Caco-2 (cell line): Measurements from ENCODE around the gene TXNRD1. TPM values are rescaled to one million over a fixed set of nuclear protein-coding genes. Genes with fewer than 3 reads are reported as not detected.

Source experiments
- BruUV-seq: library from RNA; stranded (reverse); fragments of 400-500 nt; replicated peaks from 2 replicates; lab custom pipeline; 2021; lab: Mats Ljungman, UMichigan
- CTCF ChIA-PET: fragments of 300-600 bp; sonication (Branson Sonifier 250); formaldehyde crosslinking; loops from one replicate; lab custom pipeline; 2022; ENCODE audit warnings: antibody characterized with exemption; lab: Charles Lee
- POLR2A ChIA-PET: fragments of 300-600 bp; sonication (Branson Sonifier 250); formaldehyde crosslinking; loops from one replicate; lab custom pipeline; 2022; ENCODE audit warnings: antibody characterized with exemption; lab: Charles Lee
- DNase-seq, 2 experiments: peaks; one replicate each; pipeline versions ENCODE4 v3.0.0 to v3.0.0-alpha.2; 2020 to 2022
- H3K27me3 ChIP-seq: replicated peaks from 2 replicates; pipeline ENCODE4 v1.6.0; 2011; ENCODE audit warnings: low read length; ENCODE audit not compliant: control insufficient read depth, insufficient read depth
- H3K36me3 ChIP-seq: 2 replicates; pipeline ENCODE4 v1.5.1; 2011; ENCODE audit warnings: low read length; ENCODE audit not compliant: control insufficient read depth, insufficient read depth
- H3K4me1 ChIP-seq: fragments of 250-450 bp; sonication (Bioruptor Pico); 2 replicates; pipeline ENCODE4 v1.5.1; 2020; ENCODE audit warnings: mild to moderate bottlenecking
- H3K4me3 ChIP-seq: 2 replicates; pipeline ENCODE4 v1.5.1; 2011; ENCODE audit warnings: low read depth, mild to moderate bottlenecking, control low read depth, low read length
- H3K9me3 ChIP-seq: fragments of 250-450 bp; sonication (Bioruptor Pico); 2 replicates; pipeline ENCODE4 v1.5.1; 2020; ENCODE audit warnings: mild to moderate bottlenecking, moderate library complexity
- H3K27ac Mint-ChIP-seq: one replicate; pipeline ENCODE4 v1.8.0; 2022; ENCODE audit warnings: mixed read lengths; ENCODE audit not compliant: unreplicated experiment
- H3K27me3 Mint-ChIP-seq: one replicate; pipeline ENCODE4 v1.8.0; 2022; ENCODE audit warnings: mixed read lengths; ENCODE audit not compliant: insufficient read depth, unreplicated experiment
- H3K36me3 Mint-ChIP-seq: one replicate; pipeline ENCODE4 v1.8.0; 2022; ENCODE audit warnings: mild to moderate bottlenecking, mixed read lengths; ENCODE audit not compliant: insufficient read depth, unreplicated experiment
- H3K4me1 Mint-ChIP-seq: one replicate; pipeline ENCODE4 v1.8.0; 2022; ENCODE audit warnings: low read depth, mixed read lengths; ENCODE audit not compliant: unreplicated experiment
- H3K4me3 Mint-ChIP-seq: one replicate; pipeline ENCODE4 v1.8.0; 2022; ENCODE audit warnings: mild to moderate bottlenecking, moderate library complexity, mixed read lengths; ENCODE audit not compliant: unreplicated experiment
- H3K9me3 Mint-ChIP-seq: one replicate; pipeline ENCODE4 v1.8.0; 2022; ENCODE audit warnings: mixed read lengths; ENCODE audit not compliant: unreplicated experiment
- intact Hi-C: fragments of 100-400 bp; cut with micrococcal nuclease; formaldehyde crosslinking; loops from one replicate; pipeline ENCODE4 v1.10.0; 2022; ENCODE audit not compliant: unreplicated experiment
- total RNA-seq: library from RNA; stranded (reverse); gene quantifications from 2 replicates; pipeline ENCODE4 v1.2.3, GENCODE V29; 2022
- TF ChIP-seq, protein P1 (sequence below), 2 experiments: fragments of 200-600 bp in 1 of 2; IDR thresholded peaks; 1 replicate in 1 of 2; 2 replicates in 1 of 2; pipeline versions ENCODE4 v1.5.1 to v1.8.0; 2011 to 2022; ENCODE audit warnings: antibody characterized with exemption in 1 of 2, control low read depth in 1 of 2, inconsistent platforms in 1 of 2, low read depth in 1 of 2, low read length in 1 of 2, mild to moderate bottlenecking in 1 of 2, moderate library complexity in 1 of 2; ENCODE audit not compliant: insufficient read depth in 1 of 2, severe bottlenecking in 1 of 2, unreplicated experiment in 1 of 2

The TXNRD1 gene
- total RNA-seq, 1 experiment from 2014 or later = 115 TPM

DNA sequence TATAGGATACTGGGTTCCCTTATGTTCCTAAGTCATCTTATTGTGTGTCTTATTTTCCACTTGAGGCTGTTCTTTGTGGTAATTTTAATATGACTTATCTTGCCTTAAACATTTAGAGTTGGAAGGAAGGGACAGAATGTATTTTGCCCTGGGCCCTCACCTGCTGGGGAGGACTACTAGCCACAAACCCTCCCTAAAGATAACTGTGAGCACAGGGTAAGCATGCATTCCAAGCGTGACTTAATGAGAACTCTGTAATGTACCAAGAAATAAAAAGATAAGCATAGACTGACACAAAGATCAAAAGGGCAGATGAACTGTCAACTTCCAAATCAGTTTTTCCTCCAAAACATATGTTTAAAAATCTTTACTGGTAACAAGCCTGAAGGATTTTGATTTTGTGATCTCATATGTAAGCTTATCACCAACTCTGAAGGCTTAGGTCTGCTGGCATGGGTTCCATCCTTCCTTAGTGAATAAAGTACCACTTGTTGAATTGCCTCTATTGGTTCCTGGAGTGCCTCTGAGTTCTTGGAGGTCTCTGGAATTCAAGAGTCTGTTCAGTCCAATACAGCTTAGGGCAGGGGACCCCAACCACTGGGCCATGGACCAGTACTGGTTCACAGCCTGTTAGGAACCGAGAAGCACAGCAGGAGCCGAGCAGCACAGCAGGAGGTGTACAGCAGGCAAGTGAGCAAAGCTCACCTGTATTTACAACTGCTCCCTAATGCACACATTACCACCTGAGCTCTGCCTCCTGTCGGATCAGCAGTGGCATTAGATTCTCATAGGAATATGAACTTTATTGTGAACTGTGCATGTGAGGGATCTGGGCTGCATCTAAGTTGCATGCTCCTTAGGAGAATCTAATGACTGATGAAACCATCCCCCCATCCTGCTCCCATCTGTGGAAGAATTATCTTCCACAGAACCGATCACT, 47.8 kb upstream of the TXNRD1 start:
- Mint-ChIP-seq H3K4me1 (no peaks in the 10 kb centered on the region), H3K4me3 (no peak overlapping the region), H3K36me3 (no peaks in the 10 kb centered on the region), H3K27me3 (no peaks in the 10 kb centered on the region), H3K9me3 (no peaks in the 10 kb centered on the region), H3K27ac (no peak overlapping the region)
- H3K36me3 ChIP-seq = no peaks in the 10 kb centered on the region
- H3K4me1 ChIP-seq = no peaks in the 10 kb centered on the region
- BruUV-seq = no TSS peak
- CTCF ChIA-PET = no interaction called here
- no peaks in the 10 kb centered on the region for H3K9me3 ChIP-seq
- TF ChIP-seq, protein P1, sequence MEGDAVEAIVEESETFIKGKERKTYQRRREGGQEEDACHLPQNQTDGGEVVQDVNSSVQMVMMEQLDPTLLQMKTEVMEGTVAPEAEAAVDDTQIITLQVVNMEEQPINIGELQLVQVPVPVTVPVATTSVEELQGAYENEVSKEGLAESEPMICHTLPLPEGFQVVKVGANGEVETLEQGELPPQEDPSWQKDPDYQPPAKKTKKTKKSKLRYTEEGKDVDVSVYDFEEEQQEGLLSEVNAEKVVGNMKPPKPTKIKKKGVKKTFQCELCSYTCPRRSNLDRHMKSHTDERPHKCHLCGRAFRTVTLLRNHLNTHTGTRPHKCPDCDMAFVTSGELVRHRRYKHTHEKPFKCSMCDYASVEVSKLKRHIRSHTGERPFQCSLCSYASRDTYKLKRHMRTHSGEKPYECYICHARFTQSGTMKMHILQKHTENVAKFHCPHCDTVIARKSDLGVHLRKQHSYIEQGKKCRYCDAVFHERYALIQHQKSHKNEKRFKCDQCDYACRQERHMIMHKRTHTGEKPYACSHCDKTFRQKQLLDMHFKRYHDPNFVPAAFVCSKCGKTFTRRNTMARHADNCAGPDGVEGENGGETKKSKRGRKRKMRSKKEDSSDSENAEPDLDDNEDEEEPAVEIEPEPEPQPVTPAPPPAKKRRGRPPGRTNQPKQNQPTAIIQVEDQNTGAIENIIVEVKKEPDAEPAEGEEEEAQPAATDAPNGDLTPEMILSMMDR (IDR thresholded peaks at IDR 0.05; ENCODE audit: insufficient read depth in 1 of 2, low read depth in 1 of 2, low read length in 1 of 2, severe bottlenecking in 1 of 2, unreplicated experiment in 1 of 2) = no peak
- POLR2A ChIA-PET = no interaction called here
- no peak overlapping the region for H3K4me3 ChIP-seq
- DNase-seq = no peak
- no peaks in the 10 kb centered on the region for H3K27me3 ChIP-seq
- intact Hi-C loops = no loop called here

DNA sequence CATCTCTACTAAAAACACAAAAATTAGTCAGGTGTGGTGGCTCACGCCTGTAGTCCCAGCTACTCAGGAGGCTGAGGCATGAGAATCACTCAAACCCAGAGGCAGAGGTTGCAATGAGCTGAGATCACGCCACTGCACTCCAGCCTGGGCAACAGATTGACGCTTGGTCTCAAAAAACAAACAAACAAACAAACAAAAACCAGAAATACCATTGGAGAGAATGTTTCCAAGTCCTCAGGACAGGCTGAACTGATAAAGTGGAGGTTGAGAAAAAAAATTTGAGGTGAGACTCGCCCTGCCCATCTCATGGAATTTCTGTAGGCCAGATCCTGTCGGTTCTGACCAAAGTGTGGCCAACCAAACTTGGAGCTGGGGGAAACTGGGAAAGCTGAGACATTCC, 47.0 kb upstream of the TXNRD1 start:
- no TSS peak for BruUV-seq
- Histone ChIP-seq H3K27me3 (no peaks in the 10 kb centered on the region), H3K9me3 (no peaks in the 10 kb centered on the region), H3K4me3 (no peak overlapping the region), H3K4me1 (no peaks in the 10 kb centered on the region), H3K36me3 (no peaks in the 10 kb centered on the region)
- Mint-ChIP-seq H3K27me3 (no peaks in the 10 kb centered on the region), H3K4me1 (no peaks in the 10 kb centered on the region), H3K4me3 (no peak overlapping the region), H3K27ac (no peak overlapping the region), H3K9me3 (no peaks in the 10 kb centered on the region), H3K36me3 (no peaks in the 10 kb centered on the region)
- no peak for DNase-seq
- intact Hi-C loops = no loop called here
- ChIA-PET POLR2A (no interaction called here), CTCF (no interaction called here)
- TF ChIP-seq, protein P1 (IDR thresholded peaks at IDR 0.05; ENCODE audit: insufficient read depth in 1 of 2, low read depth in 1 of 2, low read length in 1 of 2, severe bottlenecking in 1 of 2, unreplicated experiment in 1 of 2) = no peak

DNA sequence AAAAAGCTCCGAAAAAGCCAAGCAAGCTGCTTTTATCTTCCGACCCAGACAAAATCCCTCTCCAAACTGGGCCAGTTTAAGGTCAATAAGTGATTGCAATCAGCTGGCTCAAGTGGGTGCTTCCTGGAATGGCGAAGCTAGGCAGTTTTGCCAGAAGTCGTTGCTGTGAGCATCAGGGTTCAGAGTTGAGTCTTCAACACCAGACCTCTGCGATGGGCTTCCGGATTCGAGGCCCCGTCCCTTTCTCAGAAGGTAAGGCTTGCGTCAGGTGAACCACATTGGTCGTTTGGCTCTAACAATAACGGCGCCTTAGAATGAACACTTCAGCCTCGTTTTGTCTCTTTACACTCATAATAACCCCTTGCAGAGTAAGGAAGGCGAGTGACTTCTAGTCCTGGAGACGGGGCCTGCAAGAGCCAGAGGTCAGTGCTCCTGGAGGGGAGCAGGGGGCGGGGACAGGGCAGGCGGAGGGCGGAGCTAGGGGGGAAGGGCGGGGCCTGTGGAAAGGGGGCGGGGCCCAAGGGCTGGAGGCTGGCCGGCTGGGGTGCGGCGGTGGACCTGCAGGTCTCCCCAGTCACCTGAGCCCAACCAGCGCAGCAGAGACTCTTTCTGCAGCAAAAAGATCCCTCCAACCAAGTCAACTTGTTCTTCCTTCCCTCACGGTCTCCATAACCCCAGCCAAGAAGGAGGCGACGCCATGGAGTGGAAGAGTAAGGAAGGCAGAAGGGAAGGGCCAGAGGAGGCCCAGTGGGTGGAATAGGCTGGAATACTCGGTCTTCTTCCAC, 43.6 kb upstream of the TXNRD1 start:
- H3K4me3 Mint-ChIP-seq = no peak overlapping the region
- CTCF ChIA-PET = no interaction called here
- POLR2A ChIA-PET = no interaction called here

More for the DNA sequence above, 43.6 kb upstream of the TXNRD1 start:
- H3K27me3 ChIP-seq = no peaks in the 10 kb centered on the region
- intact Hi-C loops = no loop called here
- no peak overlapping the region for H3K27ac Mint-ChIP-seq
- no peak overlapping the region for H3K4me3 ChIP-seq
- H3K9me3 Mint-ChIP-seq = no peaks in the 10 kb centered on the region
- H3K9me3 ChIP-seq = no peaks in the 10 kb centered on the region
- no peaks in the 10 kb centered on the region for H3K27me3 Mint-ChIP-seq
- H3K36me3 Mint-ChIP-seq = no peaks in the 10 kb centered on the region
- no TSS peak for BruUV-seq
- DNase-seq = no peak
- no peaks in the 10 kb centered on the region for H3K4me1 ChIP-seq
- TF ChIP-seq, protein P1 (IDR thresholded peaks at IDR 0.05; ENCODE audit: insufficient read depth in 1 of 2, low read depth in 1 of 2, low read length in 1 of 2, severe bottlenecking in 1 of 2, unreplicated experiment in 1 of 2) = no peak
- H3K36me3 ChIP-seq = no peaks in the 10 kb centered on the region
- no peaks in the 10 kb centered on the region for H3K4me1 Mint-ChIP-seq
